HepG2 (cell line): ENCODE results near the gene NSL1. TPM values are rescaled to one million over a fixed set of nuclear protein-coding genes. Genes with fewer than 3 reads are reported as not detected.

Source experiments
- BCL6 ChIP-seq: IDR thresholded peaks from 2 replicates; pipeline ENCODE4 v1.6.1; 2016; ENCODE audit warnings: missing genetic modification reagents, missing compliant biosample characterization
- CBX5 ChIP-seq: sonication (generic); formaldehyde crosslinking; IDR thresholded peaks from 2 replicates; pipeline ENCODE4 v1.4.0; 2020; ENCODE audit warnings: missing genetic modification reagents, borderline replicate concordance
- FOXA3 ChIP-seq: IDR thresholded peaks from 2 replicates; pipeline ENCODE4 v1.6.1; 2016; ENCODE audit warnings: missing genetic modification reagents, missing compliant biosample characterization
- GATAD1 ChIP-seq: IDR thresholded peaks from 2 replicates; pipeline ENCODE4 v1.6.1; 2016; ENCODE audit warnings: missing genetic modification reagents, missing compliant biosample characterization
- HMG20B ChIP-seq: conservative IDR thresholded peaks from 2 replicates; pipeline ENCODE4 v1.6.1; 2016; ENCODE audit warnings: missing genetic modification reagents, missing compliant biosample characterization
- MED1 ChIP-seq: sonication (generic); formaldehyde crosslinking; IDR thresholded peaks from 2 replicates; pipeline ENCODE4 v1.4.0; 2020; ENCODE audit warnings: missing genetic modification reagents
- PLRG1 ChIP-seq: fragments of 450-650 bp; conservative IDR thresholded peaks from 2 replicates; pipeline ENCODE4 v1.6.1; 2016
- SRSF9 ChIP-seq: fragments of 200-400 bp; formaldehyde crosslinking; IDR thresholded peaks from 2 replicates; pipeline ENCODE4 v1.6.1; 2018; ENCODE audit warnings: borderline replicate concordance, mild to moderate bottlenecking, low read depth, low read length; ENCODE audit not compliant: insufficient read depth, poor library complexity, severe bottlenecking
- ZC3H4 ChIP-seq: sonication (generic); formaldehyde crosslinking; IDR thresholded peaks from 2 replicates; pipeline ENCODE4 v1.4.0; 2020; ENCODE audit warnings: missing genetic modification reagents, borderline replicate concordance
- ZFP37 ChIP-seq: sonication (generic); formaldehyde crosslinking; IDR thresholded peaks from 2 replicates; pipeline ENCODE4 v1.4.0; 2020; ENCODE audit warnings: missing genetic modification reagents, borderline replicate concordance
- ZNF235 ChIP-seq: sonication (generic); formaldehyde crosslinking; IDR thresholded peaks from 2 replicates; pipeline ENCODE4 v1.8.1; 2023; ENCODE audit warnings: mild to moderate bottlenecking, missing genetic modification reagents, borderline replicate concordance
- ZNF350 ChIP-seq: sonication (generic); formaldehyde crosslinking; IDR thresholded peaks from 2 replicates; pipeline ENCODE4 v1.4.0; 2020; ENCODE audit warnings: mild to moderate bottlenecking, low read depth, missing genetic modification reagents, borderline replicate concordance
- polyA plus RNA-seq, 8 experiments: library from polyadenylated mRNA; depleted of rRNA in 3 of 8; stranded (reverse) in 7 of 8; unstranded in 1 of 8; fragments of >200 nt; fragmentation: Illumina TruSeq in 4 of 8; extraction: Trizol in 4 of 8; gene quantifications; 2 replicates each; pipeline versions ENCODE4 v1.2.1 to v1.2.3, GENCODE V29; 2011 to 2016; ENCODE audit warnings: low read depth in 4 of 8, missing spikeins in 1 of 8, mixed read lengths in 1 of 8; ENCODE audit not compliant: insufficient read depth in 1 of 8
- total RNA-seq, 5 experiments: library from RNA; depleted of rRNA; stranded (reverse); fragments of >200 nt; fragmentation: Illumina TruSeq; extraction: Trizol; gene quantifications; 2 replicates each; pipeline ENCODE4 v1.2.3, GENCODE V29; 2016; ENCODE audit warnings: low read depth in 1 of 5
- TF ChIP-seq, protein P1 (sequence below): sonication (generic); formaldehyde crosslinking; IDR thresholded peaks from 2 replicates; pipeline ENCODE4 v1.5.0; 2020; ENCODE audit warnings: missing genetic modification reagents
- TF ChIP-seq, protein P2 (sequence below): sonication (generic); formaldehyde crosslinking; IDR thresholded peaks from 2 replicates; pipeline ENCODE4 v1.4.0; 2020; ENCODE audit warnings: low read depth, mild to moderate bottlenecking, missing genetic modification reagents
- TF ChIP-seq, protein P3 (sequence below): sonication (generic); formaldehyde crosslinking; IDR thresholded peaks from 2 replicates; pipeline ENCODE4 v1.8.0; 2022; ENCODE audit warnings: mild to moderate bottlenecking, missing genetic modification reagents
- TF ChIP-seq, protein P4 (sequence below): sonication (generic); IDR thresholded peaks from 2 replicates; pipeline ENCODE4 v1.6.1; 2016; ENCODE audit warnings: low read depth, borderline replicate concordance
- TF ChIP-seq, protein P5 (sequence below): sonication (generic); formaldehyde crosslinking; IDR thresholded peaks from 2 replicates; pipeline ENCODE4 v1.4.0; 2020; ENCODE audit warnings: missing genetic modification reagents, low read depth, mild to moderate bottlenecking, borderline replicate concordance
- TF ChIP-seq, protein P6 (sequence below): sonication (generic); formaldehyde crosslinking; IDR thresholded peaks from 2 replicates; pipeline ENCODE4 v1.8.0; 2022; ENCODE audit warnings: mild to moderate bottlenecking, missing genetic modification reagents; ENCODE audit not compliant: insufficient replicate concordance

NSL1 gene
- total and polyA plus RNA-seq, 2 of the 13 experiments (the other 11 are each of a cell fraction or from before 2014, with no cell fraction given): 34.5 to 77.4 TPM

DNA sequence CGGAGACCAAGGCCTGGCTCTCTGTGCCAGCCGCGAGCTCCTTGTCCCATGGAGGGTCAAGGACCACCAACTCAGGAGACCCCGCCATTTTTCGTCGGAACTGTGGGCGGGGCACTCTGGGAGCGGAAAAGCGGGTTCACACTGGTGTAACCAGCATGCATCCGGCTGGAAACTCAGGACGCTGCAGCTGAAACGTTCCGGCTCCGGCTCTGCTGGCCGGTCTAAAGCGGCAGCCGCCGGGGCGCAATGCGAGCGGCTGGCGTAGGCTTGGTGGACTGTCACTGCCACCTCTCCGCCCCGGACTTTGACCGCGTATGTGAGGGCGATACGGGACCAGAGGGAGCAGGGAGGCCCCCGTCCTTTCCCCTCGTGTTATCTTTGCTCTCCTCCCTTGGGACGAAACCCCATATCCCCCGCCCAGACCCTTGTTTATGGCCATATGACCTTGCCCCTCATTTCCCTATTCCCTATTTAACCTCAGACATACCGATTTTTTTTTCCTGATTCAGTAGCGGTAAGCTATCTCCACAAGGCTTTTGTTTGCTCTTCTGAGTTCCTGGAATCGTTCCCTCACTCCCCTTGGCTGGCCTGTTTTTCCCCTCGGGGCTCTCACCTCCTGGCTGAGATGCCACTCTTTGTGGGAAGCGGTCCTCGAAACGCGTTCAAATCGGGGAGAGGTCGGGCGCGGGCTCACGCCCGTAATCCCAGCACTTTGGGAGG is at the start of gene NSL1, which contains the start of gene TATDN3 (continued):
- no peak; the same call in none of the 2 replicates for TF ChIP-seq ZC3H4 (CRISPR knock-in tag)
- TF ChIP-seq, protein P1, sequence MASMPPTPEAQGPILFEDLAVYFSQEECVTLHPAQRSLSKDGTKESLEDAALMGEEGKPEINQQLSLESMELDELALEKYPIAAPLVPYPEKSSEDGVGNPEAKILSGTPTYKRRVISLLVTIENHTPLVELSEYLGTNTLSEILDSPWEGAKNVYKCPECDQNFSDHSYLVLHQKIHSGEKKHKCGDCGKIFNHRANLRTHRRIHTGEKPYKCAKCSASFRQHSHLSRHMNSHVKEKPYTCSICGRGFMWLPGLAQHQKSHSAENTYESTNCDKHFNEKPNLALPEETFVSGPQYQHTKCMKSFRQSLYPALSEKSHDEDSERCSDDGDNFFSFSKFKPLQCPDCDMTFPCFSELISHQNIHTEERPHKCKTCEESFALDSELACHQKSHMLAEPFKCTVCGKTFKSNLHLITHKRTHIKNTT (CRISPR knock-in tag): no peak
- TF ChIP-seq HMG20B: peak; percentile 61; the same call in 1 of the 2 replicates
- TF ChIP-seq BCL6 (CRISPR knock-in tag): peak; percentile 84
- TF ChIP-seq, protein P2, sequence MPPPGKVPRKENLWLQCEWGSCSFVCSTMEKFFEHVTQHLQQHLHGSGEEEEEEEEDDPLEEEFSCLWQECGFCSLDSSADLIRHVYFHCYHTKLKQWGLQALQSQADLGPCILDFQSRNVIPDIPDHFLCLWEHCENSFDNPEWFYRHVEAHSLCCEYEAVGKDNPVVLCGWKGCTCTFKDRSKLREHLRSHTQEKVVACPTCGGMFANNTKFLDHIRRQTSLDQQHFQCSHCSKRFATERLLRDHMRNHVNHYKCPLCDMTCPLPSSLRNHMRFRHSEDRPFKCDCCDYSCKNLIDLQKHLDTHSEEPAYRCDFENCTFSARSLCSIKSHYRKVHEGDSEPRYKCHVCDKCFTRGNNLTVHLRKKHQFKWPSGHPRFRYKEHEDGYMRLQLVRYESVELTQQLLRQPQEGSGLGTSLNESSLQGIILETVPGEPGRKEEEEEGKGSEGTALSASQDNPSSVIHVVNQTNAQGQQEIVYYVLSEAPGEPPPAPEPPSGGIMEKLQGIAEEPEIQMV (CRISPR knock-in tag): peak; percentile 90
- TF ChIP-seq PLRG1: no peak
- TF ChIP-seq SRSF9: no peak
- TF ChIP-seq ZNF350 (CRISPR knock-in tag): peak; percentile 99
- TF ChIP-seq, protein P3, sequence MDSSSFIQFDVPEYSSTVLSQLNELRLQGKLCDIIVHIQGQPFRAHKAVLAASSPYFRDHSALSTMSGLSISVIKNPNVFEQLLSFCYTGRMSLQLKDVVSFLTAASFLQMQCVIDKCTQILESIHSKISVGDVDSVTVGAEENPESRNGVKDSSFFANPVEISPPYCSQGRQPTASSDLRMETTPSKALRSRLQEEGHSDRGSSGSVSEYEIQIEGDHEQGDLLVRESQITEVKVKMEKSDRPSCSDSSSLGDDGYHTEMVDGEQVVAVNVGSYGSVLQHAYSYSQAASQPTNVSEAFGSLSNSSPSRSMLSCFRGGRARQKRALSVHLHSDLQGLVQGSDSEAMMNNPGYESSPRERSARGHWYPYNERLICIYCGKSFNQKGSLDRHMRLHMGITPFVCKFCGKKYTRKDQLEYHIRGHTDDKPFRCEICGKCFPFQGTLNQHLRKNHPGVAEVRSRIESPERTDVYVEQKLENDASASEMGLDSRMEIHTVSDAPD: peak; percentile 86; the same call in 1 of the 2 replicates
- TF ChIP-seq GATAD1 (CRISPR knock-in tag): peak; percentile 99
- TF ChIP-seq MED1 (CRISPR knock-in tag): peak; percentile 96
- TF ChIP-seq, protein P4, sequence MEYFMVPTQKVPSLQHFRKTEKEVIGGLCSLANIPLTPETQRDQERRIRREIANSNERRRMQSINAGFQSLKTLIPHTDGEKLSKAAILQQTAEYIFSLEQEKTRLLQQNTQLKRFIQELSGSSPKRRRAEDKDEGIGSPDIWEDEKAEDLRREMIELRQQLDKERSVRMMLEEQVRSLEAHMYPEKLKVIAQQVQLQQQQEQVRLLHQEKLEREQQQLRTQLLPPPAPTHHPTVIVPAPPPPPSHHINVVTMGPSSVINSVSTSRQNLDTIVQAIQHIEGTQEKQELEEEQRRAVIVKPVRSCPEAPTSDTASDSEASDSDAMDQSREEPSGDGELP: peak; percentile 66; the same call in 1 of the 2 replicates
- peak; percentile 98; the same call in 1 of the 2 replicates for TF ChIP-seq CBX5
- peak; percentile 88; the same call in 1 of the 2 replicates for TF ChIP-seq ZFP37 (CRISPR knock-in tag)
- TF ChIP-seq, protein P5, sequence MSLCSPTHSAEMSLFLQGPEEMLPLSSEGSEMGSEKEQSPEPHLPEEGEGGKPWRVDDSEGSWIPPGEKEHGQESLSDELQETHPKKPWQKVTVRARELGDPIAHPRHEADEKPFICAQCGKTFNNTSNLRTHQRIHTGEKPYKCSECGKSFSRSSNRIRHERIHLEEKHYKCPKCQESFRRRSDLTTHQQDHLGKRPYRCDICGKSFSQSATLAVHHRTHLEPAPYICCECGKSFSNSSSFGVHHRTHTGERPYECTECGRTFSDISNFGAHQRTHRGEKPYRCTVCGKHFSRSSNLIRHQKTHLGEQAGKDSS (CRISPR knock-in tag): peak; percentile 97
- TF ChIP-seq FOXA3 (CRISPR knock-in tag): peak; percentile 77
- TF ChIP-seq, protein P6, sequence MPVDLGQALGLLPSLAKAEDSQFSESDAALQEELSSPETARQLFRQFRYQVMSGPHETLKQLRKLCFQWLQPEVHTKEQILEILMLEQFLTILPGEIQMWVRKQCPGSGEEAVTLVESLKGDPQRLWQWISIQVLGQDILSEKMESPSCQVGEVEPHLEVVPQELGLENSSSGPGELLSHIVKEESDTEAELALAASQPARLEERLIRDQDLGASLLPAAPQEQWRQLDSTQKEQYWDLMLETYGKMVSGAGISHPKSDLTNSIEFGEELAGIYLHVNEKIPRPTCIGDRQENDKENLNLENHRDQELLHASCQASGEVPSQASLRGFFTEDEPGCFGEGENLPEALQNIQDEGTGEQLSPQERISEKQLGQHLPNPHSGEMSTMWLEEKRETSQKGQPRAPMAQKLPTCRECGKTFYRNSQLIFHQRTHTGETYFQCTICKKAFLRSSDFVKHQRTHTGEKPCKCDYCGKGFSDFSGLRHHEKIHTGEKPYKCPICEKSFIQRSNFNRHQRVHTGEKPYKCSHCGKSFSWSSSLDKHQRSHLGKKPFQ: peak; percentile 100
- TF ChIP-seq ZNF235 (CRISPR knock-in tag): 0 out of 2 replicates have a peak, but pooled peaks have one; percentile 42
